Uterus (tissue), 2 donors: ENCODE results near the gene NDUFB11.

Experiments
- CTCF ChIP-seq, 4 experiments: fragments of 200-600 bp in 2 of 4; fragments of 450-650 bp in 2 of 4; sonication (generic) in 2 of 4; IDR thresholded peaks; one replicate each; pipeline ENCODE4 v1.5.1; 2016 to 2019; ENCODE audit warnings: antibody characterized with exemption in 4 of 4, mild to moderate bottlenecking in 2 of 4, moderate library complexity in 1 of 4
- POLR2A ChIP-seq, 2 donors: fragments of 450-650 bp; IDR thresholded peaks; one replicate each; pipeline ENCODE4 v1.6.1; 2016; ENCODE audit warnings: antibody characterized with exemption in 2 of 2, mild to moderate bottlenecking in 1 of 2, moderate library complexity in 1 of 2

- TF ChIP-seq POLR2A (IDR thresholded peaks at IDR 0.05) (no peak), CTCF (IDR thresholded peaks at IDR 0.05) (no peak)
Observed at GRCh38 chrX:47148946-47149345, 4.4 kb upstream of the NDUFB11 start.
